Fibroblast of mammary gland (primary cell): ENCODE results near the gene TNNI2.

Experiments used
- DNase-seq: peaks from one replicate; pipeline ENCODE4 v3.0.0-alpha.2; 2010; ENCODE audit warnings: low read depth
- H3K4me3 ChIP-seq: 2 replicates; pipeline ENCODE4 v1.5.1; 2011; ENCODE audit warnings: low read depth, mild to moderate bottlenecking, low read length, moderate library complexity; ENCODE audit not compliant: control insufficient read depth
- TF ChIP-seq, protein P1 (sequence below): conservative IDR thresholded peaks from 2 replicates; pipeline ENCODE4 v1.5.1; 2011; ENCODE audit warnings: low read depth, low read length, inconsistent platforms; ENCODE audit not compliant: control insufficient read depth, insufficient read depth

Gene TNNI2

DNA sequence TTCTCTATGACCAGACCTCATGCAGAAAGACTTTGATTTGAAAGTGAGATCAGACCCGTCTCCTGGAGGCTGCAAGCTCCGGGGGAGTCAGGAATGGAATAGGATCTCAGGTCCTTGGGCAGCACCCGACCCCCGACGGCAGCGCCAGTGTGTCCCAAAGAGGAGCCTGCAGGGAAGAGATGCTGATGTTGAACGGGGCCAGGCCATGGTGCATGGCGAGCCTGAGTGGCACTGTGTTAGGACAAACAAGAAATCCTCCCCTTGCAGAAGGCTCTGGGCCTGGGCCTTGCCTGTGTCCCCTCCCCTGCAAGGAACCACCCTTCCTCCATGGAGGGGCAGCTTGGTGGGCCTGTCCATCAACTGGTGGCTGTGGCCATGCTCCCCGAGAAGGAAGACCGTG lies 24.1 kb upstream of the TNNI2 start:
- TF ChIP-seq, protein P1, sequence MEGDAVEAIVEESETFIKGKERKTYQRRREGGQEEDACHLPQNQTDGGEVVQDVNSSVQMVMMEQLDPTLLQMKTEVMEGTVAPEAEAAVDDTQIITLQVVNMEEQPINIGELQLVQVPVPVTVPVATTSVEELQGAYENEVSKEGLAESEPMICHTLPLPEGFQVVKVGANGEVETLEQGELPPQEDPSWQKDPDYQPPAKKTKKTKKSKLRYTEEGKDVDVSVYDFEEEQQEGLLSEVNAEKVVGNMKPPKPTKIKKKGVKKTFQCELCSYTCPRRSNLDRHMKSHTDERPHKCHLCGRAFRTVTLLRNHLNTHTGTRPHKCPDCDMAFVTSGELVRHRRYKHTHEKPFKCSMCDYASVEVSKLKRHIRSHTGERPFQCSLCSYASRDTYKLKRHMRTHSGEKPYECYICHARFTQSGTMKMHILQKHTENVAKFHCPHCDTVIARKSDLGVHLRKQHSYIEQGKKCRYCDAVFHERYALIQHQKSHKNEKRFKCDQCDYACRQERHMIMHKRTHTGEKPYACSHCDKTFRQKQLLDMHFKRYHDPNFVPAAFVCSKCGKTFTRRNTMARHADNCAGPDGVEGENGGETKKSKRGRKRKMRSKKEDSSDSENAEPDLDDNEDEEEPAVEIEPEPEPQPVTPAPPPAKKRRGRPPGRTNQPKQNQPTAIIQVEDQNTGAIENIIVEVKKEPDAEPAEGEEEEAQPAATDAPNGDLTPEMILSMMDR = no peak
- DNase-seq = no peak
- H3K4me3 ChIP-seq = no peak overlapping the region

DNA sequence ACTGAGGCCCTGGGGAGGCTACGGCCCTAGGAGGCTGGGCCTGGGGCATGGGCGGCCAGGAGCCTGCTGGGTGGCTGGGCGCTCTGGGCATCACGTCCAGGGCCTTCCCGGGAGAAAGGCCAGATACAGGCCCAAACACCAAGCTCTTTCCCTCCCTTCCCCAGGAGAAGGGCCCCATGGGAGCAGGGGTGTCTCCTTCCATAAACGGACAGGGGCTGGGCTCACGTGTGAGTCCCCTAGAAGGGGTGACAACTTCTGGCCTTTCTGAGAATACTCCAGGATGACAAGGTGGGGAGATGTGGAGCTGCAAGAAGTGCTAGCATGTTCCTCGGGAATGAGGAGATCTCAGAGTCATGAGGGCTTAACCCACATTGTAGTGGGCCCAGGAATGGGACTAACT lies 23.5 kb upstream of the TNNI2 start:
- DNase-seq = no peak
- H3K4me3 ChIP-seq = no peak overlapping the region
- TF ChIP-seq, protein P1 = no peak

DNA sequence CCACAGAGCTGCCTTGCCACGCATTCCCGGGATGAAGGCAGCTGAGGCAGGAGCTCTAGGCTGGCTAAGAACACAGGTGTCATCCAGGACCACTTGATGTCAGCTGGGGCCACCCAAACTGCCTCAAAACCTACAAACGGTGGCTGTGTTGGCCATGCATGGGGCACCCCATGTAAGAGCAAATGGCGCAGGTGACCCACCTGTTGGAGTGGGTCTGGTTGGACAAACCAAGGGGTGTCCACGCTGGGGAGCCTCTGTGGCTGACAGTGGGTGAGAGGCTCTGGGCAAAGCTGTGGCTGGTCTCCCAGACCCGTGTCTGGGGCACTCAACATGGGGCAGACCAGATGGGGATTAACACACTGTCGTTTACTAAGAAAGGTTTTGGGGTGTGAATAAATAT lies 23.0 kb upstream of the TNNI2 start:
- no peak for DNase-seq
- TF ChIP-seq, protein P1 = no peak
- H3K4me3 ChIP-seq = no peak overlapping the region

DNA sequence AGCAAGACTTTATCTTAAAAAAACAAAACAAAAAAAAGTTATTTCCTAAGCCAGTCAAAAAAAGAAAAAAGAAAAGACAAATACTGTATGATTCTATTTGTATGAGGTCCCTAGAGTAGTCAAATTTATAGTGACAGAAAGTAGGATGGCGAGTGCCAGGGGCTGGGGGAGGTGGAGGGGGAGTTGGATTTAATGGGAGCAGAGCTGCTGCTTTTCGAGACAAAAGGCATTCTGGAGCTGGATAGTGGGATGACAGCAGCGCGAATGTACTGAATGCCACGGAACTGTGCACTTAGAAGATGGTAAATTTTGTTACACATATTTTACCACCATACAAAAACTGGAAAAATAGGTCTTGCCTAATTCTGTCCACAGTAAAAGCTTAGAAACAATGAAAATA lies 21.8 kb upstream of the TNNI2 start:
- H3K4me3 ChIP-seq = no peak overlapping the region
- TF ChIP-seq, protein P1 = no peak
- DNase-seq = no peak

DNA sequence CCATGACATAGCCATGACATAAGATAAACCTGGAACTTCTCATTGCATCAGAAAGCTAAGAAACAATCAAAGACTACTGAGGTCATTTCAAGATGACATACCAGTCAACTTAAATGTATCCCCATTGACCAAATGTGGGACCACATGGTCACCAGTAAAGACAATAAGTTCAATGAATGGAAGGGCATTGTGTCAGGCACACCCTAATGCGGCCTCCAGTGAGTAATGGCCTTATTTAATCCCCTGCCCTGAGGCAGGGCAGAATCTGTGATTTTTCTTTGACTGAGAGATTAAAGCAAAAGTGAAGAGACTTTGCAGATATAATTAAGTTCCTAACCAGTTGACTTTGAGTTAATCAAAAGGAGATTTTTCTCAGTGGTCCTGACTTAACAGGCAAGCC lies 21.3 kb upstream of the TNNI2 start:
- H3K4me3 ChIP-seq = no peak overlapping the region
- DNase-seq = no peak
- TF ChIP-seq, protein P1 = no peak

DNA sequence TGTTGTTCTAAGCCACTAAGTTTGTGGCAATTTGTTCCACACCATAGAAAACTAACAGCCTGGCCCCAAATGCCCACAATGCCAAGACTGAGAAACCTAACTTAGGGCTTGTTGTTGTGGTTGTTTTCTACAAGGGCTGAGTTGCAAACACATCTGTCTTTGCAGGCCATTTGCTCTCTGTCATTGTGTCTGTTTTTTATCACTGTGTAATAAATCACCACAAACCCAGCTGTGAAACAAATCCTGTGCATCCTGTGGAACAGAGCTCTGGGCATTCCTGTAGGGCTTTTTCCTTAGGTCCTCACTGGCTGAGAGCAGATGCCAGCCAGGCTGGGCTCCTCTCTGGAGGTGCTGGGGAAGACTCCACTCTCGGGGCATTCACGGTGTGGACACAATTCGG lies 19.7 kb upstream of the TNNI2 start:
- no peak for DNase-seq
- H3K4me3 ChIP-seq = no peak overlapping the region
- TF ChIP-seq, protein P1 = no peak
